Lower leg skin (tissue), 3 donors: Measurements from ENCODE around the gene PRKAR1B.

Experiments used
- CTCF ChIP-seq, 3 donors: fragments of 450-650 bp; IDR thresholded peaks; one replicate each; pipeline ENCODE4 v1.5.1; 2016; ENCODE audit warnings: antibody characterized with exemption in 3 of 3, mild to moderate bottlenecking in 3 of 3, moderate library complexity in 2 of 3
- POLR2A ChIP-seq, 2 donors: fragments of 450-650 bp; IDR thresholded peaks; one replicate each; pipeline ENCODE4 v1.6.1; 2016 to 2017; ENCODE audit warnings: antibody characterized with exemption in 2 of 2, mild to moderate bottlenecking in 1 of 2, moderate library complexity in 1 of 2

- TF ChIP-seq CTCF (IDR thresholded peaks at IDR 0.05) (no peak), POLR2A (IDR thresholded peaks at IDR 0.05) (no peak)
Measured at GRCh38 chr7:635227-635626, 91.9 kb downstream of the PRKAR1B start.
